Fibroblast of gingiva (primary cell): ENCODE data around the gene LHFPL5.

Experiments
- DNase-seq: peaks from one replicate; pipeline ENCODE4 v3.0.0-alpha.2; 2011; ENCODE audit warnings: low read depth

LHFPL5 gene

DNA sequence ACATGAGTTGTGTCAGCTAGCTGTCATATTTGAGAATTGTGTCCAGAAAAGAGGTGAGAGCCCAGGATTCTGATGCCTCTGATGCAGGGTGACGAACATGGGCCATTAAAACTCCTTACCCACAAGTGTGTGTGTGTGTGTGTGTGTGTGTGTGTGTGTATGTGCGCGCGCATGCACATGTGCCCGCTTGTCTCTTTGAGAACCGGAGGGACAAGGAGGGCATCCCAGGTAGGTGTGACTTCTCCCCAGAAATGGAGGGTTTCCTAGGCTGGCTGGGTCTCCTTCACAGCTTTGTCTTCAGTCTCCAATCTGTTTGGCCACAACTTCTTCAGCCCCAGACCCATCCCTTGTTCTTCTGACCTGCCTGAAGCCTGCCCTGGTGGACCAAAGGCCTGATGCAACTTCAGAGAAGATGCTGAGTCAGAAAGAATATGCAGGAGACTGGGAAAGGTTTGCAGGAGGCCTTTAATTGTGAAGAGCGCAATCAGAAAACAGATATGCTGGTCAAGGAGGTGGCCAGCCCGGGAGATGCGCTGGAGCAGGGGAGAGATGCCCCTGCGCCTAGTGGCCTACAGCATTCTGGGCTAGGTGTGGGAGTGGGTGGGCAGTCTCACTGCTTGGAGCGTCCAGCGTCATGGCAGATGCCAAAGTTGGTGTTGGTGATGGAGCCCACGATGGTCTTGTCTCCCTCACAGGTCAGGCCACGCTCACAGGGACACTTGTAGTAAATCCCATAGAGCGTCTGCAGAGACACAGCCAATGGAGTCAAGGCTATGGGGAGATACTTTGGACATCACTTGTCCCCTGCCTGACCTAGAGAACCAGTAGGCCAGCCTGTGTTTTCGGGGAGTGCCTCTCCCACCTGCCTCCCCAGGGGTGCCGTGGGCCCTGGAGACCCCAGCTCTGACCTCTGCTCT is 10.4 kb upstream of the LHFPL5 start:
- no peak for DNase-seq

GRCh38 chr6:35795453-35796071 is 9.6 kb upstream of the LHFPL5 start:
- no peak for DNase-seq

- DNase-seq: no peak
Measured at GRCh38 chr6:35796236-35796635, 8.9 kb upstream of the LHFPL5 start.

GRCh38 chr6:35797837-35798526 is 7.2 kb upstream of the LHFPL5 start:
- DNase-seq: no peak

DNA sequence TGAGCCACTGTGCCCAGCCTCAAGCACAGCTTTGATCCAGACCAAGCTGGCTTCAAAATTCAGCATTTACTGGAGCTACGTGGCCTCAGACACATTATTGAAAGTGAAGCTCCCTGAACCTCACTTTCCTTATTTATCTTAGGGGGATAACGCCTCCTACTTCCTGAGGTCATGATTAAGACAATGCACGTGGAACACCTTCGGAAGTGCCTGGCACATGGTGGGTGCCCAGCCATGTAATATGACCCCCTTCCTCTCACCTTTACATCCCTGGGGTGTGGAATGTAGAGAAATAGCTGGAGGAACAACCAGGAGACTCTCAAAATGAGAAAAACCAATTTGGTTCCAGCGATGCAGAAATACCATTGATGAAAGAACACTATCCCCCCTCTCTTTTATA is 6.4 kb upstream of the LHFPL5 start:
- no peak for DNase-seq

- DNase-seq: no peak
Measured at GRCh38 chr6:35801148-35801547, 4.0 kb upstream of the LHFPL5 start.

GRCh38 chr6:35808688-35809087 is 3.5 kb downstream of the LHFPL5 start:
- DNase-seq: no peak

- no peak for DNase-seq
Measured at GRCh38 chr6:35809809-35810208, 4.7 kb downstream of the LHFPL5 start.

- peak; percentile 26 for DNase-seq
Measured at GRCh38 chr6:35810971-35811698, 6.0 kb downstream of the LHFPL5 start.

DNA sequence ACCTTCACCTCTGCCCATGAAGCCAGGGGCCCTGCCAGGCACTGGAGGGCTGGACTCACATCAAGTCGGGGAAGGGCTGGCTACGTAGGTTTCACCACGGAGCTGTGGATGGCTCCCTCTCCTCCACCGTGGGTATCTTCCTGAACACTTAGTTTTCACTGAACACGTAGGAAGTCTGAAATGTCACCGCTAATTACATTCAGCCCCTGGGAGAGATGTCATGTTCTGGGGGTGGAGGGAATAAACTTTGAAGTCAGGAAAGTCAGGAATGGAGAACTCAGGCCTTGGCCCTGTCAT is 6.5 kb downstream of the LHFPL5 start:
- no peak for DNase-seq

- DNase-seq: no peak
Measured at GRCh38 chr6:35817515-35817914, 12.4 kb downstream of the LHFPL5 start.

- DNase-seq: no peak
Measured at GRCh38 chr6:35823601-35824000, 18.4 kb downstream of the LHFPL5 start.

DNA sequence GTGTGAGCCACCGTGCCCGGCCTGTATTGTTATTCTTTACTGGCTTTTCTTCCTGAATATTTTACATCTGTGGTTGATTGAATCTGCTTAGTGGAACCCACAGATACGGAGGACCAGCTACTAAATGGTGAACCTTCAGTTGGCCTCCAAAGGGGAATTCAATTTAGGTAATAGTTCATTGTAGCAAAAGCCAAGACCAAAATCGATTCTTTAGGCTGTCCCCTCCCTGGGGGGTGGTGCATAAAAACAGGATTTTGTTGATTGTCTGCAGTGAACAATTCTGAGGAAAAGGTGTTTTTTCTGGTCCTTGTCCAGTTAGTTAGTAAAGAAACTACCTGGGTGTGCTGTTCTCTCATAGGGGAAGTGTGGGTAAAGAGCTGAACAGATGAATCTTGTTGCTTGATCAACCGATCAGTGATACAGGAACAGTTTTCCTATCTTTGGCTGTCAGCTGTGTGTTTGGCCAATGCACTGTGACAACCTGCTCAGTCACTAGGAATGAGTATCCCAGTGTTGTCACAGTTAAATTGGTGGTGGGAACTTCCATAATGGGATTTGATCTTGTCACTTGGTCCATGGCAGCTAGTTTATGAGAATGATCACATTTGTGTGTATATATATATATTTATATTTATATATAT is 19.5 kb downstream of the LHFPL5 start:
- DNase-seq: no peak

DNA sequence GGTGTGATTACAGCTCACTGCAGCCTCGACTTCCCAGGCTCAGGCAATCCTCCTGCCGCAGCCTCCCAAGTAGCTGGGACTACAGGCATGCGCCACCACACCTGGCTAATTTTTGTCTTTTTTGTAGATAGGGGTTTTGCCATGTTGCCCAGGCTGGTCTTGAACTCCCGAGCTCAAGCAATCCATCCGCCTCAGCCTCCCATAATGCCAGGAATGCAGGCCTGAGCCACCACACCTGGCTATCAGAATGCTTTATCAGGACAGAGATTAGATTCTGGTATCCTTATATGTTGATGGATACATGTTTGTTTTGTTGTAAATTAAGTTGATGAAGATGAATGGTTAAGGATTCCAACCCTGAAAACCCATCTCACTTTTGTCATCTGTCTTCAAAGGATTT is 24.2 kb downstream of the LHFPL5 start:
- DNase-seq: no peak

- DNase-seq: no peak
Measured at GRCh38 chr6:35831257-35832007, 26.3 kb downstream of the LHFPL5 start.

DNA sequence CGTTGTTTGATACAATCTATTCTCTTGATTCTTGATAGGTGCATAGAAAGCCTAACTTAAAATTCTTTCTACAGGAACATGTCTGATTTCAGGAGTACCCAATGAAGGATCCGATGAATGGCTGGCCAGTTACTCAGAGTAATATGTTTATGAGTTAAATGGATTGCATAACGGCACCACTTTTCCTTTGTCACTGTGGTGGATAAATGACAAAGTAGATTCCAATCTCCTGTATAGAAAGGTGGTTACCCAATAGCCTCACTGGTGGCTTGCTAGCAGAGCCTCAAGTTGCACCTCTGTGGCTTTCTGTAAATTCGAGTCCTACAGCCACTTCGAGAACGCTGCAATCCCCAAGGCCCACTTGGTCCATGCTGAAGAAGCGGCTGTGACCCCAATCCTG is 28.4 kb downstream of the LHFPL5 start:
- DNase-seq: peak; percentile 20

DNA sequence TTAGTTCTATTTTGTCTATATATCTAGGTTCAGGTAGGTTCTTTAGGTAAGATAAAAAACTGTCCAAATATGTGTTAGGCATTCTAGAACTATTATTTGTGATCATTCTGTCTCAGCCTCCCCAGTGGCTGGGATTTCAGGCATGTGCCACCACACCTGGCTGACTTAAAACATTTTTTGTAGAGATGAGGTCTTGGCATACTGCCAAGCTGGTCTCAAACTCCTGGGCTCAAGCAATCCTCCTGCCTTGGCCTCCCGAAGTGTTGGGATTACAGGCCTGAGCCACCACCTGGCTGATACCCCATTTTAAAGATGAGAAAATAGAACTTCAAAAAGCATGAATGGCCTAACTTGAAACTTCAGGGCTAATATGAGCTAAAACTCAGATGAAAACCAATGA is 33.9 kb downstream of the LHFPL5 start:
- no peak for DNase-seq

DNA sequence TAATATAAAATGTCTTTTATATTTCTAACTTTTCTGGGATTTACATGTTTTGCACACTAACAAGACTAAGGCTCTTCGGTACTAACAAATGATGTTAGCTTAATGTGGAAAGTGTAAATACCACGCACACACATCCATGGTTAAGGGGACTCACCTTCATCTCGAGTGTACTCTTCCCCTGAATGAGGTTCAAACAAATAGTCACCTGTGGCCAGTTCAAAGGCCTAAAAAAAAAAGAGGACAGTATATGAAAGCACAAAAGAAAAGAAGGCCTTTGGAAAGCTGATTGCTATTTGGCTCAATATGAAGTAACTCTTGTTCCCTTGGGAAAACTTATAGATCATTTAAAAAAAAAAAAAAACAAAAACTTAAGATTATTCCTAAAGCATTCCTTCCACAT is 37.2 kb downstream of the LHFPL5 start:
- DNase-seq: no peak

- no peak for DNase-seq
Measured at GRCh38 chr6:35844290-35844689, 39.1 kb downstream of the LHFPL5 start.

DNA sequence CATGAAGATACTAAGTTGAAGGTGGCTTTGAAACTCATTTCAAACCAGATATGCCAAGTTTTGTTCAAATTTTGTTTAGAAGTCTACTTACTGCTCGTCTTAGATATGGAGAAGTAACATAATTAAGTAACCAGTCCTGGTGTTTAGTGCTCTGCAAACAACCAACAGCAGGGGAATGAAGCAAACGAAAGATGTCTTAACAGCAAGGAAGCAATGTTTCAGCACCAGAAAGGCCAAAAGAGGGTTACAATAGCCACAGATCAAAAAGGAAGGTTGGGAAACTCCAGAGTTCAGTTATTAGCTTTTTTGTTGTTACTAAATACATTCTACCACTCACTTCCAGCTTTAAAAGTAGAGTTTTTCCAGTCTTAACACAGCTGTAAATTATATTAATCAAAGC is 45.1 kb downstream of the LHFPL5 start:
- no peak for DNase-seq

DNA sequence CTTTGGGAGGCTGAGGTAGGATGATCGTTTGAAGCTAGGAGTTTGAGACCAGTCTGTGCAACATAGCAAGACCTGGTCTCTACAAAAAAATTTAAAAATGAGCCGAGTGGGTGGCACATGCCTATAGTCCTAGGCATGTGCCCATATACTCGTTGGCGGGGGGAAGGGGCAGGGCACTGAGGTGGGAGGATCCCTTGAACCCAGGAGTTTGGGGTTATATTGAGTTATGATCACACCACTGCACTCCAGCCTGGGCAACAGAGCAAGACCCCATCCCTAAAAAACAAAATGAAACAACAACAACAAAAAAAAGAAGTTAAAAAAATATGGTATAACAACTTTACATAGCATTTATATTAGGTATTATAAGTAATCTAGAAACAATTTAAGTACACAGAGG is 47.8 kb downstream of the LHFPL5 start:
- DNase-seq: no peak
